ENCODE measurements around the gene DSCAML1. TPM values are rescaled to one million over a fixed set of nuclear protein-coding genes. Genes with fewer than 3 reads are reported as not detected.

The DSCAML1 gene
- total and polyA plus RNA-seq, 2 of the 8 experiments (the other 6 are each of a cell fraction or from before 2014, with no cell fraction given) = 0.19 to 0.24 TPM

DNA sequence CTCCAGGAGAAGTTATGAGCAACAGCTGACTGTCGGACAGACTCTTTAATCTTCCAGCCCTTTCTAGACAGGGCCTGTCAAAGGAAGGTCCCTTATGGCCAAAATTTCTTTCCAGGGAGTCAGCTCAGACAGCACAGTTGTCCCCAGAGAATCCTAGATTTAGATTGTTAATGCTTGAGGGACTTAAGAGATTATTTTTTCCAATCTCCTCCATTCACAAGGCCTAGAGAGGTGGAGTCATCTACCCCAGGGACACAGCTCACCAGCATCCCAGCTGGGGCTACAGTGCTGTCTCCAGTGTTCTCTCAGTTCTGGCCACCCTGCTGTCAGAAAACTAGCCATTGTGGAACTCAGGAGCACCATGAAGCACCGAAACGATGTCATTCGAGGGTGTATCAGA is 7.8 kb downstream of the DSCAML1 start:
- H3K14ac ChIP-seq (ENCODE audit: insufficient read length) = no peak overlapping the region
- H3K23ac ChIP-seq (ENCODE audit: insufficient read length) = no peak overlapping the region
- DNase-seq (ENCODE audit: low read depth in 1 of 2, low spot score in 2 of 2) (no peak), FAIRE-seq (no peak)
- H2BK5ac ChIP-seq (ENCODE audit: low read depth, low read length) = no peak overlapping the region
- no peaks in the 10 kb centered on the region for H4K20me1 ChIP-seq (replicated peaks in 1 of 2; ENCODE audit: control insufficient read depth in 1 of 2, insufficient read depth in 2 of 2, low read length in 2 of 2)
- no peak overlapping the region for H2BK20ac ChIP-seq (ENCODE audit: low read length)
- ChIA-PET CTCF (ENCODE audit: partially characterized antibody) (interaction anchor here (0.5 to 2.0 kb wide), 6 partner anchors 14 to 1385 kb away, joined by 3 to 7 read pairs (median 4); no protein-coding TSS in a partner anchor), POLR2A (ENCODE audit: partially characterized antibody) (no interaction called here)
- no peak overlapping the region for H4K5ac ChIP-seq (ENCODE audit: insufficient read length, low read depth, low read length)
- H3K79me2 ChIP-seq (ENCODE audit: control insufficient read depth in 1 of 2, insufficient read depth in 2 of 2, low read length in 2 of 2) = no peaks in the 10 kb centered on the region
- no peak overlapping the region for H2BK15ac ChIP-seq (ENCODE audit: low read length)
- no peak overlapping the region for H3K4ac ChIP-seq (replicated peaks; ENCODE audit: insufficient read length, low read depth, low read length)
- peaks cover 0 to 17% (median 14%) of the 10 kb centered on the region in 4 experiments; a peak in 6 of 7 replicates for H3K27me3 ChIP-seq (replicated peaks in 1 of 4; ENCODE audit: control insufficient read depth in 3 of 4, extremely low read depth in 1 of 4, insufficient read depth in 3 of 4, low read length in 3 of 4)
- no peak overlapping the region for H3K27ac ChIP-seq (ENCODE audit: low read depth, low read length)
- H3K9ac ChIP-seq (replicated peaks in 1 of 4; ENCODE audit: extremely low read depth in 1 of 4, low read depth in 3 of 4, low read length in 3 of 4) = no peak overlapping the region
- H3K4me1 ChIP-seq (replicated peaks in 1 of 4; ENCODE audit: control insufficient read depth in 3 of 4, insufficient read depth in 4 of 4, low read length in 3 of 4) = no peaks in the 10 kb centered on the region
- no peak overlapping the region for H2AK5ac ChIP-seq (ENCODE audit: low read depth, low read length)
- no peak overlapping the region for H3K4me3 ChIP-seq (ENCODE audit: extremely low read depth in 1 of 4, insufficient read depth in 2 of 4, low read depth in 3 of 4, low read length in 4 of 4)
- H2BK120ac ChIP-seq (replicated peaks; ENCODE audit: low read depth, low read length) = no peak overlapping the region
- H3K23me2 ChIP-seq (ENCODE audit: low read depth, low read length) = no peaks in the 10 kb centered on the region
- no peak overlapping the region for H4K8ac ChIP-seq (ENCODE audit: extremely low read depth, insufficient read depth, low read length)
- no peak overlapping the region for H3K4me2 ChIP-seq (ENCODE audit: insufficient read depth in 1 of 2, low read depth in 2 of 2, low read length in 2 of 2)
- H3K36me3 ChIP-seq (ENCODE audit: control insufficient read depth in 2 of 4, insufficient read depth in 4 of 4, low read length in 3 of 4) = no peaks in the 10 kb centered on the region
- no peak overlapping the region for H3K18ac ChIP-seq (ENCODE audit: extremely low read depth, low read length)
- H4K91ac ChIP-seq (replicated peaks; ENCODE audit: insufficient read length, low read length) = no peak overlapping the region
- 94% methylated on average over 4 of the region's 4 CpGs; no CpG with 5 or more reads in 1 of the 2 experiments for WGBS, 2 experiments (ENCODE audit: extremely low coverage in 1 of 2, insufficient coverage in 1 of 2, insufficient read length in 1 of 2, insufficient replicate concordance in 2 of 2, low coverage in 1 of 2, low lambda C conversion rate in 2 of 2, missing lambda C conversion rate in 1 of 2)
- no peaks in the 10 kb centered on the region for H3K79me1 ChIP-seq (ENCODE audit: low read depth, low read length)
- no peak overlapping the region for H2BK12ac ChIP-seq (ENCODE audit: low read depth, low read length)
- H2AFZ ChIP-seq (ENCODE audit: low read length) = no peak overlapping the region
- H3K9me3 ChIP-seq (ENCODE audit: insufficient read depth in 2 of 2, low read depth in 1 of 2, low read length in 1 of 2) = no peaks in the 10 kb centered on the region
- H3K56ac ChIP-seq (replicated peaks; ENCODE audit: insufficient read length, low read depth, low read length) = no peak overlapping the region
- no peak for TF ChIP-seq SAP30 (IDR thresholded peaks at IDR 0.05; ENCODE audit: insufficient read depth, insufficient replicate concordance, low read length)

Data from H1 (cell line).